CD4-positive, CD25-positive, alpha-beta regulatory T cell (primary cell): ENCODE data around the gene CRB2. TPM values are rescaled to one million over a fixed set of nuclear protein-coding genes. Genes with fewer than 3 reads are reported as not detected.
A peak's percentile ranks its signal among the peaks of the same experiment; 100 is the strongest.

Experiments used
- ATAC-seq, 2 donors: fragments of 150-1000 bp; cut with Tn5 transposase; one replicate each; pipeline ENCODE4 v1.10.0; 2021; ENCODE audit warnings: low read depth in 2 of 2, moderate number of reproducible peaks in 2 of 2, moderate library complexity in 1 of 2
- DNase-seq, 3 donors: peaks; one replicate each; pipeline versions ENCODE4 v3.0.0 to v3.0.0-alpha.2; 2012 to 2022; ENCODE audit warnings: mixed read lengths in 1 of 3
- H3K27ac ChIP-seq: one replicate; pipeline ENCODE4 v1.7.0; 2013; ENCODE audit warnings: mild to moderate bottlenecking, low read length; ENCODE audit not compliant: insufficient read depth, poor library complexity, severe bottlenecking
- H3K27me3 ChIP-seq: one replicate; pipeline ENCODE4 v1.7.0; 2013; ENCODE audit warnings: low read length; ENCODE audit not compliant: control insufficient read depth, insufficient read depth
- H3K36me3 ChIP-seq: one replicate; pipeline ENCODE4 v1.7.0; 2013; ENCODE audit warnings: mild to moderate bottlenecking, low read length, moderate library complexity; ENCODE audit not compliant: control insufficient read depth, insufficient read depth
- H3K4me1 ChIP-seq: 2 replicates; pipeline ENCODE4 v1.7.0; 2013; ENCODE audit warnings: mild to moderate bottlenecking, low read length; ENCODE audit not compliant: insufficient read depth, control insufficient read depth, poor library complexity, severe bottlenecking
- H3K4me3 ChIP-seq: one replicate; pipeline ENCODE4 v1.7.0; 2013; ENCODE audit warnings: low read depth, mild to moderate bottlenecking, low read length, moderate library complexity
- H3K9me3 ChIP-seq, 2 experiments: 1 replicate in 1 of 2; 2 replicates in 1 of 2; pipeline ENCODE4 v1.7.0; 2013; ENCODE audit warnings: low read length in 2 of 2, mild to moderate bottlenecking in 1 of 2, moderate library complexity in 1 of 2; ENCODE audit not compliant: control insufficient read depth in 2 of 2
- H3K27ac Mint-ChIP-seq, 3 donors: one replicate each; pipeline ENCODE4 v1.8.0; 2020 to 2022; ENCODE audit warnings: mild to moderate bottlenecking in 3 of 3, mixed read lengths in 3 of 3, moderate library complexity in 2 of 3
- H3K27me3 Mint-ChIP-seq: one replicate; pipeline ENCODE4 v1.8.0; 2022; ENCODE audit warnings: mild to moderate bottlenecking, mixed read lengths
- H3K36me3 Mint-ChIP-seq: one replicate; pipeline ENCODE4 v1.8.0; 2020; ENCODE audit warnings: mixed read lengths
- H3K4me1 Mint-ChIP-seq, 4 donors: one replicate each; pipeline ENCODE4 v1.8.0; 2020 to 2022; ENCODE audit warnings: mixed read lengths in 4 of 4, mild to moderate bottlenecking in 1 of 4
- H3K4me3 Mint-ChIP-seq, 4 donors: one replicate each; pipeline ENCODE4 v1.8.0; 2020 to 2022; ENCODE audit warnings: mild to moderate bottlenecking in 4 of 4, mixed read lengths in 4 of 4, moderate library complexity in 3 of 4
- H3K9me3 Mint-ChIP-seq, 7 donors: one replicate each; pipeline ENCODE4 v1.8.0; 2020 to 2022; ENCODE audit warnings: mixed read lengths in 7 of 7, mild to moderate bottlenecking in 3 of 7, moderate library complexity in 2 of 7
- polyA plus RNA-seq, 4 donors: library from polyadenylated mRNA; unstranded; fragments of 300-500 nt; fragmentation: Illumina TruSeq; gene quantifications; one replicate each; pipeline ENCODE4 v1.2.3, GENCODE V29; 2021
- total RNA-seq: library from RNA; stranded (reverse); gene quantifications from one replicate; pipeline ENCODE4 v1.2.3, GENCODE V29; 2022

CRB2 gene
- total and polyA plus RNA-seq, 5 donors from 2014 or later = 0.03 TPM; not detected in 4

- Mint-ChIP-seq H3K4me1 (peaks cover 0 to 6% (median 0%) of the 10 kb centered on the region in 4 donors), H3K9me3 (no peaks in the 10 kb centered on the region), H3K27ac (no peak overlapping the region), H3K4me3 (no peak overlapping the region), H3K36me3 (peaks cover 11% of the 10 kb centered on the region), H3K27me3 (no peaks in the 10 kb centered on the region)
- Histone ChIP-seq H3K4me1 (no peaks in the 10 kb centered on the region), H3K4me3 (no peak overlapping the region), H3K9me3 (no peaks in the 10 kb centered on the region), H3K27ac (no peak overlapping the region), H3K36me3 (no peaks in the 10 kb centered on the region), H3K27me3 (no peaks in the 10 kb centered on the region)
- no peak for DNase-seq
- no peak for ATAC-seq
Measured at GRCh38 chr9:123411636-123412035, 55.6 kb downstream of the CRB2 start.

- H3K4me1 ChIP-seq = no peaks in the 10 kb centered on the region
- H3K4me3 ChIP-seq = no peak overlapping the region
- no peaks in the 10 kb centered on the region for H3K36me3 ChIP-seq
- H3K27ac ChIP-seq = no peak overlapping the region
- H3K27me3 ChIP-seq = no peaks in the 10 kb centered on the region
- no peak overlapping the region for H3K27ac Mint-ChIP-seq
- ATAC-seq = no peak
- no peak overlapping the region for H3K4me3 Mint-ChIP-seq
- no peaks in the 10 kb centered on the region for H3K9me3 Mint-ChIP-seq
- H3K36me3 Mint-ChIP-seq = peaks cover 11% of the 10 kb centered on the region
- peaks cover 0 to 4% (median 0%) of the 10 kb centered on the region in 4 donors for H3K4me1 Mint-ChIP-seq
- no peak for DNase-seq
- no peaks in the 10 kb centered on the region for H3K9me3 ChIP-seq
- H3K27me3 Mint-ChIP-seq = no peaks in the 10 kb centered on the region
Measured at GRCh38 chr9:123412171-123412820, 56.3 kb downstream of the CRB2 start.

GRCh38 chr9:123414204-123414603, 58.2 kb downstream of the CRB2 start:
- Mint-ChIP-seq H3K36me3 (peaks cover 26% of the 10 kb centered on the region), H3K9me3 (no peaks in the 10 kb centered on the region), H3K27me3 (no peaks in the 10 kb centered on the region), H3K4me1 (peaks cover 0 to 4% (median 0%) of the 10 kb centered on the region in 4 donors), H3K27ac (no peak overlapping the region), H3K4me3 (no peak overlapping the region)
- Histone ChIP-seq H3K27me3 (no peaks in the 10 kb centered on the region), H3K36me3 (no peaks in the 10 kb centered on the region), H3K4me1 (no peaks in the 10 kb centered on the region), H3K27ac (no peak overlapping the region), H3K9me3 (no peaks in the 10 kb centered on the region), H3K4me3 (no peak overlapping the region)
- DNase-seq = no peak
- no peak for ATAC-seq

- Mint-ChIP-seq H3K9me3 (no peaks in the 10 kb centered on the region), H3K27ac (peak overlapping the region in 1 of 3 donors; percentile 70), H3K36me3 (peaks cover 35% of the 10 kb centered on the region), H3K4me1 (peaks cover 0 to 4% (median 0%) of the 10 kb centered on the region in 4 donors), H3K4me3 (no peak overlapping the region), H3K27me3 (no peaks in the 10 kb centered on the region)
- H3K9me3 ChIP-seq = no peaks in the 10 kb centered on the region
- ATAC-seq (no peak), DNase-seq (no peak)
- no peaks in the 10 kb centered on the region for H3K27me3 ChIP-seq
- no peaks in the 10 kb centered on the region for H3K36me3 ChIP-seq
- H3K4me3 ChIP-seq = no peak overlapping the region
- no peaks in the 10 kb centered on the region for H3K4me1 ChIP-seq
- H3K27ac ChIP-seq = no peak overlapping the region
Measured at GRCh38 chr9:123414936-123415930, 59.2 kb downstream of the CRB2 start.

GRCh38 chr9:123416176-123416575, 60.2 kb downstream of the CRB2 start:
- Mint-ChIP-seq H3K36me3 (peaks cover 35% of the 10 kb centered on the region), H3K4me1 (peaks cover 0 to 4% (median 0%) of the 10 kb centered on the region in 4 donors), H3K4me3 (no peak overlapping the region), H3K27ac (peak overlapping the region in 2 of 3 donors; percentile 11 to 27), H3K27me3 (no peaks in the 10 kb centered on the region), H3K9me3 (no peaks in the 10 kb centered on the region)
- H3K27me3 ChIP-seq = no peaks in the 10 kb centered on the region
- no peak for DNase-seq
- H3K9me3 ChIP-seq = no peaks in the 10 kb centered on the region
- H3K27ac ChIP-seq = no peak overlapping the region
- no peaks in the 10 kb centered on the region for H3K36me3 ChIP-seq
- no peaks in the 10 kb centered on the region for H3K4me1 ChIP-seq
- no peak overlapping the region for H3K4me3 ChIP-seq
- no peak for ATAC-seq

GRCh38 chr9:123417289-123418051, 61.5 kb downstream of the CRB2 start:
- H3K27ac ChIP-seq = no peak overlapping the region
- no peaks in the 10 kb centered on the region for H3K9me3 ChIP-seq
- no peaks in the 10 kb centered on the region for H3K27me3 Mint-ChIP-seq
- peaks cover 35% of the 10 kb centered on the region for H3K36me3 Mint-ChIP-seq
- H3K4me1 ChIP-seq = no peaks in the 10 kb centered on the region
- no peak overlapping the region for H3K4me3 ChIP-seq
- peaks cover 0 to 4% (median 0%) of the 10 kb centered on the region in 4 donors for H3K4me1 Mint-ChIP-seq
- no peaks in the 10 kb centered on the region for H3K27me3 ChIP-seq
- H3K27ac Mint-ChIP-seq = no peak overlapping the region
- H3K9me3 Mint-ChIP-seq = no peaks in the 10 kb centered on the region
- no peak for DNase-seq
- H3K4me3 Mint-ChIP-seq = no peak overlapping the region
- ATAC-seq = no peak
- H3K36me3 ChIP-seq = no peaks in the 10 kb centered on the region

GRCh38 chr9:123418052-123418430, 62.0 kb downstream of the CRB2 start:
- H3K27me3 ChIP-seq = no peaks in the 10 kb centered on the region
- no peak for DNase-seq
- Mint-ChIP-seq H3K27ac (no peak overlapping the region), H3K9me3 (no peaks in the 10 kb centered on the region), H3K4me3 (no peak overlapping the region), H3K4me1 (peaks cover 0 to 4% (median 0%) of the 10 kb centered on the region in 4 donors), H3K36me3 (peaks cover 38% of the 10 kb centered on the region), H3K27me3 (no peaks in the 10 kb centered on the region)
- no peak overlapping the region for H3K27ac ChIP-seq
- no peaks in the 10 kb centered on the region for H3K9me3 ChIP-seq
- H3K36me3 ChIP-seq = no peaks in the 10 kb centered on the region
- ATAC-seq = no peak
- H3K4me3 ChIP-seq = no peak overlapping the region
- no peaks in the 10 kb centered on the region for H3K4me1 ChIP-seq
